Activated naive CD4-positive, alpha-beta T cell treated with anti-CD3 and anti-CD28 coated beads for 36 hours (primary cell): ENCODE measurements around the gene RNFT1. TPM values are rescaled to one million over a fixed set of nuclear protein-coding genes. Genes with fewer than 3 reads are reported as not detected.
A peak's percentile ranks its signal among the peaks of the same experiment; 100 is the strongest.
"Not testable (repeated sequence)": the region's sequence is repeated elsewhere in the genome, so short reads cannot be mapped to it uniquely, and the experiment has no call there.

Source experiments
- CTCF ChIA-PET: fragments of 350-600 bp; sonication (Branson Sonifier 250); formaldehyde crosslinking; loops from one replicate; lab custom pipeline; 2021; ENCODE audit warnings: antibody characterized with exemption; lab: Charles Lee
- DNase-seq: peaks from one replicate; pipeline ENCODE4 v3.0.0-alpha.2; 2020
- H3K27ac Mint-ChIP-seq: one replicate; pipeline ENCODE4 v1.8.0; 2021; ENCODE audit warnings: mild to moderate bottlenecking, mixed read lengths
- H3K27me3 Mint-ChIP-seq: one replicate; pipeline ENCODE4 v1.8.0; 2021; ENCODE audit warnings: low read depth, mixed read lengths
- H3K36me3 Mint-ChIP-seq: one replicate; pipeline ENCODE4 v1.8.0; 2021; ENCODE audit warnings: low read depth, mixed read lengths
- H3K4me1 Mint-ChIP-seq: one replicate; pipeline ENCODE4 v1.8.0; 2021; ENCODE audit warnings: low read depth, mixed read lengths
- H3K4me3 Mint-ChIP-seq: one replicate; pipeline ENCODE4 v1.8.0; 2021; ENCODE audit warnings: mild to moderate bottlenecking, moderate library complexity, mixed read lengths
- H3K9me3 Mint-ChIP-seq: one replicate; pipeline ENCODE4 v1.8.0; 2021; ENCODE audit warnings: mixed read lengths
- intact Hi-C: fragments of 100-400 bp; cut with micrococcal nuclease; formaldehyde crosslinking; loops from one replicate; pipeline ENCODE4 v1.15.1; 2023
- total RNA-seq, 2 experiments: library from RNA; stranded (reverse); gene quantifications; one replicate each; pipeline ENCODE4 v1.2.3, GENCODE V29; 2021

RNFT1 gene, protein sequence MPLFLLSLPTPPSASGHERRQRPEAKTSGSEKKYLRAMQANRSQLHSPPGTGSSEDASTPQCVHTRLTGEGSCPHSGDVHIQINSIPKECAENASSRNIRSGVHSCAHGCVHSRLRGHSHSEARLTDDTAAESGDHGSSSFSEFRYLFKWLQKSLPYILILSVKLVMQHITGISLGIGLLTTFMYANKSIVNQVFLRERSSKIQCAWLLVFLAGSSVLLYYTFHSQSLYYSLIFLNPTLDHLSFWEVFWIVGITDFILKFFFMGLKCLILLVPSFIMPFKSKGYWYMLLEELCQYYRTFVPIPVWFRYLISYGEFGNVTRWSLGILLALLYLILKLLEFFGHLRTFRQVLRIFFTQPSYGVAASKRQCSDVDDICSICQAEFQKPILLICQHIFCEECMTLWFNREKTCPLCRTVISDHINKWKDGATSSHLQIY
- 10 to 100 TPM; 29.1 to 31.1 TPM for total RNA-seq

- Mint-ChIP-seq H3K36me3 (peaks cover 8% of the 10 kb centered on the region), H3K27ac (peak within 1 kb of the TSS; percentile 95), H3K4me1 (peaks cover 22% of the 10 kb centered on the region), H3K27me3 (no peaks in the 10 kb centered on the region), H3K4me3 (peak within 1 kb of the TSS; percentile 91), H3K9me3 (no peaks in the 10 kb centered on the region)
- CTCF ChIA-PET = interaction anchor here (0.6 to 1.6 kb wide), 3 partner anchors 50 to 117 kb away, joined by 3 to 6 read pairs (median 3); no protein-coding TSS in a partner anchor
- intact Hi-C loops = loop anchor here (1.0 to 2.0 kb wide), 3 partner anchors 23 to 114 kb away; partner anchors contain the start of genes HEATR6 and RPS6KB1
- DNase-seq = peak; percentile 94
Observed at GRCh38 chr17:59964482-59965328, at the start of gene RNFT1. Gene RNFT1, minus strand, starts transcription at chr17:59964740. Its CDS starts 77 bp downstream, at chr17:59964663.

DNA sequence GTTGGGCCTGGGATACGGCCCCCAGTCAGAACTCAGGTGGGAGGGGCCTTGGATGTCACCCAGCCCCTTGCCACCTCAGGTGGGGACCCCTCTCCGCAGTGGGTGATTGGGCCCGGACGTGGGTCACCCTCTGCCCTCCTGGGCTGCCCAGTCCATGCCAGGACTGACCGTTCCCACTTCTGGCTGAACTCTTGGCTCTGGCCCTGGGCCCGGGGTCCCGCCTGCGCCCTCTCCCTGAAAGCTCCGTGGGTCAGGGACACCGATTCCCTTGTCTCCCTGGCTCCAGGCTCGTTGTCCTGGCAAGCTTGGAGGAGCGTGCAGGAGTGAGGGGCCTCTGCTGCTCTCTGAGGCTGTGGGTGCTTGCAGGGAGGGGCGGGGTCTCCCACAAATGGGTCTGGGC, 44.8 kb upstream of the RNFT1 start:
- H3K27me3 Mint-ChIP-seq, H3K27ac Mint-ChIP-seq, H3K9me3 Mint-ChIP-seq, DNase-seq, CTCF ChIA-PET, H3K4me1 Mint-ChIP-seq, intact Hi-C loops, H3K4me3 Mint-ChIP-seq, H3K36me3 Mint-ChIP-seq: not testable (repeated sequence)

DNA sequence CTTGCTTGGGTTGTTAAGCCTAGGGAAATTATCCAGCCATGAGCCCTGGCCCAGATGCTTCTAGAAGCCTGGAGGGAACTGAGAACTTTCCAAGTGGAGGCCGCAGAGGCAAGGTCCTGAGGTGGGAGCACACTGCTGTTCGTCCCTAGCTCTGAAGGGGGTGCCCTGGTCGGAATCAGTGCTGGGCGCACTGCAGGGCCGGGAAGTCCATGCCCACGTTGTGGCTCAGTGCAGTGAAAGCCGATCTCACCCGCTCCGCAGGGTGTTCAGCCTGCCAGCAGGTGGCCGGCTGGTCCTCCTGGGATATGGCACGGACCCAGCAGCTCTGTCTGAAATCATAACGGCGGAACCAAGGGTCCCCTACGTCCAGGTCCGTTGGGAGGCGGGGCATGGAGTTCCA, 43.8 kb upstream of the RNFT1 start:
- H3K27me3 Mint-ChIP-seq, H3K9me3 Mint-ChIP-seq, intact Hi-C loops, H3K4me3 Mint-ChIP-seq, H3K27ac Mint-ChIP-seq, CTCF ChIA-PET, H3K4me1 Mint-ChIP-seq, H3K36me3 Mint-ChIP-seq, DNase-seq: not testable (repeated sequence)

DNA sequence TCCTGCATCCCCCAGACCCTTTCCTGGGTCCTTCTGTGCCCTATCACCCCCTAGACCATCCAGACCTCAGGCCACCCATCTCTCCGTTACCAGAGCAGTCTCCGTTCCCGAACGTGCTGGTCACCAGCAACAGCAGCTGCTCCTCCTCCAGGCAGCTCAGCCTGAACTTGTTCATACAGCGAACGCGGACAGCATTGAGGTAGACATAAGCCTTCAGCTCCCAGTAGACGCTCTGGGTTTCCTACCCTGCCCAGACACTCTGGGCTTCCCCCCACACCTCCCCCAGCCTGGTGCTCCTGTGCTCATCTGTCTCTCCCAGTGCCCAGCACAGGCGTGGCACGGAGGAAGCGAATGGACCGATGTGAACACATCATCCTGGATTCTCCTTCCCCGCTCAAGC, 41.6 kb upstream of the RNFT1 start:
- Mint-ChIP-seq H3K9me3 (no peaks in the 10 kb centered on the region), H3K4me1 (no peaks in the 10 kb centered on the region), H3K36me3 (no peaks in the 10 kb centered on the region), H3K4me3 (no peak overlapping the region), H3K27me3 (no peaks in the 10 kb centered on the region), H3K27ac (no peak overlapping the region)
- intact Hi-C loops = no loop called here
- DNase-seq = no peak
- CTCF ChIA-PET = no interaction called here

- H3K9me3 Mint-ChIP-seq, H3K4me1 Mint-ChIP-seq, H3K36me3 Mint-ChIP-seq, H3K4me3 Mint-ChIP-seq, CTCF ChIA-PET, DNase-seq, intact Hi-C loops, H3K27ac Mint-ChIP-seq, H3K27me3 Mint-ChIP-seq: not testable (repeated sequence)
Observed at GRCh38 chr17:60004561-60004960, 40.0 kb upstream of the RNFT1 start.

DNA sequence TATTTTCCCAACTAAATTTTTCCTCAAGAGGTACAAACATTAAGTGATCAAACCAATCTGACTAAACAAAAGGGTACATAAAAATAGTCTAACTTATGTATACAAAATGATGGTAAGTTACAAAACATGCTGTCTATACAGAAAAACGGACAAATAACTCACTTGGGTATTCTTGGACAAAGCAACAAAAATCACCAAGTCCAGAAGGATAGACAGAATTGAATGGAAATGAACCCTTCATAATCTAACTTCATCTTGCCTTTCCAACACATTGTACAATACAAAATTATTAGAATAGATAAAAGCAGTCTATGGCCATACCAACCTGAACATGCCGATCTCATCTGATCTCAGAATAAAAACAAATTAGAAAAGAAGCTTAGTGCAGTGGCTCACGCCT, 37.9 kb upstream of the RNFT1 start:
- intact Hi-C loops, H3K27ac Mint-ChIP-seq, H3K4me1 Mint-ChIP-seq, H3K9me3 Mint-ChIP-seq, H3K36me3 Mint-ChIP-seq, H3K4me3 Mint-ChIP-seq, CTCF ChIA-PET, H3K27me3 Mint-ChIP-seq, DNase-seq: not testable (repeated sequence)

DNA sequence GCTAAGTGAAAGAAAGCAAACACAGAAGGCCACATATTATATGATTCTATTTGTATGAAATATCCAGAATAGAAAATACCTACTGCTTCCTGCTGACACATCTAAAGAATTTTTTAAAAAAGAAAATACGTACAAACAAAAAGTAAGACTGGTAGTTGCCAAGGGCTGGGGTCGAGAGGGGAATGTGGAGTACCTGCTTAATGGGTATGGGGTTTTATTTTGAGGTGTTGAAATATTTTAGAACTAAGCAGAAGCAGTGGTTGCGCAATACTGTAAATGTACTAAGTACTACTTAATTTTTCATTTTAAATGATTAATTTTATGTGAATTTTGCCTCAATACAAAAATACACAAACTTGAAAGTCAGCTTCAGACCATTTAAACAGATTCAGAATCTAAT, 32.1 kb upstream of the RNFT1 start:
- CTCF ChIA-PET, DNase-seq, H3K27me3 Mint-ChIP-seq, H3K4me1 Mint-ChIP-seq, H3K27ac Mint-ChIP-seq, H3K9me3 Mint-ChIP-seq, H3K4me3 Mint-ChIP-seq, intact Hi-C loops, H3K36me3 Mint-ChIP-seq: not testable (repeated sequence)

DNA sequence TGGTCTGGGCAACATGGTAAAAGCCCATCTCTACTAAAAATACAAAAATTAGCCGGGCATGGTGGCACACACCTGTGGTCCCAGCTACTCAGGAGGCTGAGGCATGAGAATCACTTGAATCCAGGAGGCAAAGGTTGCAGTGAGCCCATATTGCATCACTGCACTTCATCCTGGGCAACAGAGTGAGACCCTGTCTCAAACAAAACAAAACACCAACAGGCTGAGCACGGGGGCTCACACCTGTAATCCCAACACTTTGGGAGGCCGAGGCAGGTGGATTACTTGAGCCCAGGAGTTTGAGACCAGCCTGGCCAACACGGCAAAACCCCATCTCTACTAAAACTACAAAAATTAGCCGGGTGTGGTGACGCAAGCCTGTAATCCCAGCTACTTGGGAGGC, 10.6 kb upstream of the RNFT1 start:
- intact Hi-C loops, H3K27me3 Mint-ChIP-seq, H3K9me3 Mint-ChIP-seq, H3K27ac Mint-ChIP-seq, H3K4me3 Mint-ChIP-seq, H3K36me3 Mint-ChIP-seq, CTCF ChIA-PET, H3K4me1 Mint-ChIP-seq, DNase-seq: not testable (repeated sequence)

DNA sequence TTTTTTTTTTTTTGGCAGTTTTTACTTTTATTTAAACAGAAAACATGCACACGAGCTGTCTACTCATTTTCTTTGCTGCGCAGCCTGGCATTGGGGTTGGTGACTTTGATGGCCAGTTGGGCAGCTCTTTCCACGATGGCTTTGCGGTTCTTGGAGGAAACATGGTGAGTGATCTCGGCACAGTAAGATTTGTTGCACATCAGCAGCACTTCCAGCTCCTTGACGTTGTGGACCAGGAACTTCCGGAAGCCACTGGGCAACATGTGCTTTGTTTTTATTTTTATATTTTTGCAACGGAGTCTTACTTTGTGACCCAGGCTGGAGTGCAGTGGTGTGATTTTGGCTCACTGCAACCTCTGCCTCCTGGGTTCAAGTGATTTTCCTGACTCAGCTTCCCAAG, 8.9 kb upstream of the RNFT1 start:
- H3K36me3 Mint-ChIP-seq, H3K27me3 Mint-ChIP-seq, intact Hi-C loops, H3K9me3 Mint-ChIP-seq, DNase-seq, CTCF ChIA-PET, H3K4me3 Mint-ChIP-seq, H3K27ac Mint-ChIP-seq, H3K4me1 Mint-ChIP-seq: not testable (repeated sequence)

- no peaks in the 10 kb centered on the region for H3K9me3 Mint-ChIP-seq
- H3K36me3 Mint-ChIP-seq = no peaks in the 10 kb centered on the region
- H3K4me1 Mint-ChIP-seq = no peaks in the 10 kb centered on the region
- intact Hi-C loops = no loop called here
- no peak for DNase-seq
- H3K27me3 Mint-ChIP-seq = no peaks in the 10 kb centered on the region
- CTCF ChIA-PET = no interaction called here
- no peak overlapping the region for H3K27ac Mint-ChIP-seq
- H3K4me3 Mint-ChIP-seq = no peak overlapping the region
Observed at GRCh38 chr17:59972778-59973177, 8.2 kb upstream of the RNFT1 start.

DNA sequence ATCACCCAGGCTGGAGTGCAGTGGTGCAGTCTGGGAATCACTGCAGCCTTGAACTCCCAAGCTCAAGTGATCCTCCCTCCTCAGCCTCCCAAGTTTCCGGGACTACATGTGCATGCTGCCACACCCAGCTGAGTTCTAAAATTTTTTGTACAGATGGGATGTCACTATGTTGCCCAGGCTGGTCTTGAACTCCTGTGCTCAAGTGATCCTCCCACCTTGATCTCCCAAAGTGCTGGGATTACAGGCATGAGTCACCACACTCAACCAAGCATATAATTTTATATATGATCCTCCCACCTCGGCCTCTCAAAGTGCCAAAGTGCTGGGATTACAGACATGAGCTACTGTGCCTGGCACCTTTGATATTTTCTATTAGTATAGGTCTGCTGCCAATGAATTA, 7.2 kb upstream of the RNFT1 start:
- H3K27me3 Mint-ChIP-seq, H3K27ac Mint-ChIP-seq, intact Hi-C loops, DNase-seq, CTCF ChIA-PET, H3K4me1 Mint-ChIP-seq, H3K4me3 Mint-ChIP-seq, H3K36me3 Mint-ChIP-seq, H3K9me3 Mint-ChIP-seq: not testable (repeated sequence)

DNA sequence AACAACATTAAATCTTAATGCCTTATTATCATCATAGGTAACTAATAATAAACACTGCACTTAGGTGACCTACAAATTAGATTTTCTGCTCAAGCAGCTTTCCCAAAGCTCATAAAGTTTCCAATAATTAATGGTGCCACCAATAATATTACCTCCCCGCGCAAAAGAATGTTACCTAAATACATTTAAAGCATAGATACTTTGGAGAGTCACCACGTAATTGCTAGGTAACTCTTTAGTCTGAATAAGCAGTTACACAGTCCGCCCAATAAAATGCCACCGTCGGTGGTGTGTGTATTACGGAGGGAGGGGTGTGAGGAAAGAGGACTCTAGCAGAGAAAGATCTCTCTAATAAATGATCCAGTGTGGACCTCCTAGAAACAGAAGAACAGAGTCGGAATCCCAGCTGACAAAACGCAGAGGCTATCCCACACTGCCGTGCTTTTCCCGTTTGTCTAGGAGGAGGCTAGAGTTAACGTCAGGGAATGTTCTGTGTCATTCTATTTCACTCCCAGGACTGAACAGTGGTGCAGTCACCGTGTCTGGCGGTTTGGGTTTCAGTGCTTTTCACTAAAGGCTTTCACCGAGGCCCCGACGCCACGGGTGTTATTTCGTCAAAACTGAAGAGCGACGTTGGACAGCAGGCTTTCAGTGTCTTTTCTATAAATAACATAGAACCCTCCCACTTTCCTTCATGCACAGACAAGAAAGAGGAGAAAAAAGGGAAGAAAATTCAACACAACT, 630 bp downstream of the RNFT1 start:
- DNase-seq = peak; percentile 63
- CTCF ChIA-PET = interaction anchor here (1.6 kb wide), 1 partner anchor 50 kb away, joined by 6 read pairs; no protein-coding TSS in a partner anchor
- H3K9me3 Mint-ChIP-seq = no peaks in the 10 kb centered on the region
- peaks cover 12% of the 10 kb centered on the region for H3K36me3 Mint-ChIP-seq
- peaks cover 25% of the 10 kb centered on the region for H3K4me1 Mint-ChIP-seq
- no peaks in the 10 kb centered on the region for H3K27me3 Mint-ChIP-seq
- H3K4me3 Mint-ChIP-seq = peak overlapping the region; percentile 91
- peak overlapping the region; percentile 95 for H3K27ac Mint-ChIP-seq
- intact Hi-C loops = loop anchor here (1.0 to 2.0 kb wide), 3 partner anchors 23 to 115 kb away; partner anchors contain the start of genes HEATR6 and RPS6KB1
